HEK293 (cell line): ENCODE results near the gene ZSCAN20.

Experiments
- CTCF ChIP-seq: fragments of 450-650 bp; formaldehyde crosslinking; IDR thresholded peaks from 2 replicates; pipeline ENCODE4 v1.5.1; 2016; ENCODE audit warnings: missing biosample characterization, missing genetic modification characterization
- KLF16 ChIP-seq: fragments of 450-650 bp; formaldehyde crosslinking; IDR thresholded peaks from 2 replicates; pipeline ENCODE4 v1.5.1; 2017; ENCODE audit warnings: missing biosample characterization, missing genetic modification characterization
- MEIS1 ChIP-seq: sonication (generic); formaldehyde crosslinking; IDR thresholded peaks from 2 replicates; pipeline ENCODE4 v1.8.1; 2022; ENCODE audit warnings: missing genetic modification reagents, mild to moderate bottlenecking, borderline replicate concordance
- YY1 ChIP-seq: fragments of 450-650 bp; formaldehyde crosslinking; IDR thresholded peaks from 2 replicates; pipeline ENCODE4 v1.5.1; 2018; ENCODE audit warnings: missing biosample characterization, missing genetic modification characterization

- TF ChIP-seq CTCF (no peak), KLF16 (tag by site-specific recombination) (no peak), YY1 (tag by site-specific recombination) (no peak), MEIS1 (CRISPR knock-in tag) (no peak)
Observed at GRCh38 chr1:33507661-33508060, 35.2 kb downstream of the ZSCAN20 start.
